Stimulated activated CD4-positive, alpha-beta T cell treated with anti-CD3 and anti-CD28 coated beads, TNF-alpha, amount 100 ng/mL, for 1 hour (primary cell): ENCODE data around the gene RXRG.
"Not testable (repeated sequence)": the region's sequence is repeated elsewhere in the genome, so short reads cannot be mapped to it uniquely, and the experiment has no call there.

Experiments used
- DNase-seq, 3 donors: peaks; one replicate each; pipeline ENCODE4 v3.0.0-alpha.2; 2020; ENCODE audit warnings: low read depth in 3 of 3, low spot score in 1 of 3

The RXRG gene

GRCh38 chr1:165444897-165445370, at the start of gene RXRG:
TSS of gene RXRG (minus strand) at chr1:165445126. CDS start at chr1:165444893, 233 bp downstream.
- DNase-seq = no peak

- no peak for DNase-seq
These were observed 48.0 kb upstream of the RXRG start for GRCh38 chr1:165492845-165493373.

- DNase-seq = no peak
These were observed 45.2 kb upstream of the RXRG start for GRCh38 chr1:165490175-165490574.

- no peak for DNase-seq
These were observed 43.0 kb upstream of the RXRG start for GRCh38 chr1:165487921-165488320.

GRCh38 chr1:165486663-165487062, 41.7 kb upstream of the RXRG start:
- no peak for DNase-seq

- no peak for DNase-seq
These were observed 40.8 kb upstream of the RXRG start for GRCh38 chr1:165485716-165486115.

GRCh38 chr1:165484532-165484931, 39.6 kb upstream of the RXRG start:
- DNase-seq = no peak

GRCh38 chr1:165483412-165483811, 38.5 kb upstream of the RXRG start:
- no peak for DNase-seq

GRCh38 chr1:165481820-165482532, 37.0 kb upstream of the RXRG start:
- no peak for DNase-seq

GRCh38 chr1:165476776-165477175, 31.9 kb upstream of the RXRG start:
- no peak for DNase-seq

GRCh38 chr1:165474196-165474595, 29.3 kb upstream of the RXRG start:
- DNase-seq = no peak

- DNase-seq = no peak
These were observed 28.2 kb upstream of the RXRG start for GRCh38 chr1:165473081-165473480.

GRCh38 chr1:165468726-165469249, 23.9 kb upstream of the RXRG start:
- no peak for DNase-seq

- no peak for DNase-seq
These were observed 23.3 kb upstream of the RXRG start for GRCh38 chr1:165468253-165468652.

- no peak for DNase-seq
These were observed 22.8 kb upstream of the RXRG start for GRCh38 chr1:165467706-165468105.

GRCh38 chr1:165463978-165464377, 19.1 kb upstream of the RXRG start:
- DNase-seq = no peak

- DNase-seq = not testable (repeated sequence)
These were observed 14.8 kb upstream of the RXRG start for GRCh38 chr1:165459683-165460082.

- no peak for DNase-seq
These were observed 11.9 kb upstream of the RXRG start for GRCh38 chr1:165456861-165457260.

GRCh38 chr1:165456114-165456513, 11.2 kb upstream of the RXRG start:
- DNase-seq = no peak

- no peak for DNase-seq
These were observed 10.2 kb upstream of the RXRG start for GRCh38 chr1:165455111-165455510.

GRCh38 chr1:165454091-165454610, 9.2 kb upstream of the RXRG start:
- DNase-seq = no peak

GRCh38 chr1:165452336-165453130, 7.6 kb upstream of the RXRG start:
- no peak for DNase-seq
